LHCN-M2 (cell line): Measurements from ENCODE around the gene RDH11. TPM values are rescaled to one million over a fixed set of nuclear protein-coding genes. Genes with fewer than 3 reads are reported as not detected.

Experiments
- DNase-seq: peaks from one replicate; pipeline ENCODE4 v3.0.0-alpha.2; 2012; ENCODE audit warnings: low read depth
- total RNA-seq: library from RNA; depleted of rRNA; stranded (reverse); fragments of >200 nt; gene quantifications from 2 replicates; pipeline ENCODE4 v1.2.3, GENCODE V29; 2014; rRNA removed

RDH11 gene
- total RNA-seq, 1 experiment from 2014 or later: 78.0 TPM

GRCh38 chr14:67650151-67650550 is 45.4 kb downstream of the RDH11 start:
- no peak for DNase-seq

- no peak for DNase-seq
Measured at GRCh38 chr14:67646131-67646530, 49.4 kb downstream of the RDH11 start.

GRCh38 chr14:67645414-67645813 is 50.1 kb downstream of the RDH11 start:
- no peak for DNase-seq

- DNase-seq: no peak
Measured at GRCh38 chr14:67644428-67644827, 51.1 kb downstream of the RDH11 start.

GRCh38 chr14:67643713-67644112 is 51.9 kb downstream of the RDH11 start:
- DNase-seq: no peak

GRCh38 chr14:67641902-67642749 is 53.4 kb downstream of the RDH11 start:
- DNase-seq: no peak

GRCh38 chr14:67641480-67641879 is 54.1 kb downstream of the RDH11 start:
- DNase-seq: no peak

GRCh38 chr14:67638642-67639041 is 56.9 kb downstream of the RDH11 start:
- no peak for DNase-seq

GRCh38 chr14:67636361-67636919 is 59.1 kb downstream of the RDH11 start:
- DNase-seq: no peak

- DNase-seq: no peak
Measured at GRCh38 chr14:67633451-67634147, 62.0 kb downstream of the RDH11 start.

- no peak for DNase-seq
Measured at GRCh38 chr14:67630938-67631337, 64.6 kb downstream of the RDH11 start.

- no peak for DNase-seq
Measured at GRCh38 chr14:67630186-67630585, 65.4 kb downstream of the RDH11 start.

GRCh38 chr14:67627519-67627918 is 68.0 kb downstream of the RDH11 start:
- DNase-seq: no peak

Other genes starting within 250 kb of the RDH11 start
- gene TMEM229B, start 207.0 kb downstream of the RDH11 start, total RNA-seq: 0.06 TPM in 1 of 2 replicates, not detected in the other
- gene PLEKHH1, start 162.5 kb downstream of the RDH11 start, total RNA-seq: 0.06 TPM in 1 of 2 replicates, not detected in the other
- gene PIGH, start 95.5 kb downstream of the RDH11 start, total RNA-seq: 11.3 and 13.4 TPM in 2 replicates
- 0.80 and 3.1 TPM in 2 replicates for gene ARG2, start 75.8 kb downstream of the RDH11 start, total RNA-seq
- 48.7 and 52.8 TPM in 2 replicates for gene VTI1B, start 21.1 kb downstream of the RDH11 start, total RNA-seq
- not detected in 2 replicates for gene RDH12, start 6.1 kb upstream of the RDH11 start, total RNA-seq
- gene ZFYVE26, start 120.8 kb upstream of the RDH11 start, total RNA-seq: 13.0 and 18.5 TPM in 2 replicates
- gene RAD51B, start 124.0 kb upstream of the RDH11 start, total RNA-seq: 10.4 and 14.5 TPM in 2 replicates